ENCODE data around the gene VAC14. TPM values are rescaled to one million over a fixed set of nuclear protein-coding genes. Genes with fewer than 3 reads are reported as not detected.
A peak's percentile ranks its signal among the peaks of the same experiment; 100 is the strongest.

The VAC14 gene
- polyA plus RNA-seq, 3 donors, result 20.7 to 49.4 (median 31.1) TPM

GRCh38 chr16:70766658-70767057, 34.3 kb downstream of the VAC14 start:
- no peak overlapping the region for H2AFZ ChIP-seq (ENCODE audit: insufficient read depth, low read depth, low read length, poor library complexity, severe bottlenecking)
- no peaks in the 10 kb centered on the region for H3K79me2 ChIP-seq (ENCODE audit: insufficient read depth, low read length)
- H3K9me3 Mint-ChIP-seq, result no peaks in the 10 kb centered on the region
- H3K27ac Mint-ChIP-seq, result no peak overlapping the region
- no peaks in the 10 kb centered on the region for H3K27me3 ChIP-seq (ENCODE audit: control insufficient read depth in 2 of 2, insufficient read depth in 2 of 2, low read length in 2 of 2)
- H3K4me1 ChIP-seq (ENCODE audit: control insufficient read depth in 1 of 2, insufficient read depth in 2 of 2, low read length in 2 of 2), result no peaks in the 10 kb centered on the region
- peaks cover 70 to 82% of the 10 kb centered on the region in 2 donors for H3K36me3 Mint-ChIP-seq
- H3K4me3 Mint-ChIP-seq, result no peak overlapping the region
- no peak for TF ChIP-seq CTCF (IDR thresholded peaks at IDR 0.05)
- DNase-seq, result no peak
- H3K4me1 Mint-ChIP-seq, result no peaks in the 10 kb centered on the region
- no peak overlapping the region for H3K27ac ChIP-seq (ENCODE audit: low read depth in 1 of 2, low read length in 2 of 2)
- H4K20me1 ChIP-seq (ENCODE audit: insufficient read depth, low read length), result no peaks in the 10 kb centered on the region
- H3K36me3 ChIP-seq (replicated peaks in 1 of 2; ENCODE audit: control insufficient read depth in 1 of 2, insufficient read depth in 2 of 2, low read length in 2 of 2), result peaks cover 87 to 93% of the 10 kb centered on the region in 2 donors
- WGBS (ENCODE audit: insufficient coverage), result 93% methylated on average over 3 of the region's 4 CpGs
- H3K9me3 ChIP-seq (replicated peaks in 1 of 2; ENCODE audit: control insufficient read depth in 1 of 2, insufficient read depth in 1 of 2, low read length in 2 of 2), result no peaks in the 10 kb centered on the region
- H3K4me2 ChIP-seq (replicated peaks; ENCODE audit: extremely low read depth, low read length, poor library complexity, severe bottlenecking), result no peak overlapping the region
- peaks cover 0 to 2% (median 0%) of the 10 kb centered on the region in 3 donors for H3K27me3 Mint-ChIP-seq (ENCODE audit: low read depth in 3 of 3)
- intact Hi-C loops (cut with micrococcal nuclease), result no loop called here
- no peak overlapping the region for H3K4me3 ChIP-seq (replicated peaks in 1 of 3; ENCODE audit: low read depth in 2 of 3, low read length in 3 of 3)
- H3K9ac ChIP-seq (ENCODE audit: insufficient read depth, low read length, poor library complexity, severe bottlenecking), result no peak overlapping the region

GRCh38 chr16:70766176-70766575, 34.8 kb downstream of the VAC14 start:
- Histone ChIP-seq H3K9me3 (replicated peaks in 1 of 2; ENCODE audit: control insufficient read depth in 1 of 2, insufficient read depth in 1 of 2, low read length in 2 of 2) (no peaks in the 10 kb centered on the region), H3K27me3 (ENCODE audit: control insufficient read depth in 2 of 2, insufficient read depth in 2 of 2, low read length in 2 of 2) (no peaks in the 10 kb centered on the region), H4K20me1 (ENCODE audit: insufficient read depth, low read length) (no peaks in the 10 kb centered on the region), H3K9ac (ENCODE audit: insufficient read depth, low read length, poor library complexity, severe bottlenecking) (no peak overlapping the region), H3K4me1 (ENCODE audit: control insufficient read depth in 1 of 2, insufficient read depth in 2 of 2, low read length in 2 of 2) (no peaks in the 10 kb centered on the region), H3K27ac (ENCODE audit: low read depth in 1 of 2, low read length in 2 of 2) (no peak overlapping the region), H2AFZ (ENCODE audit: insufficient read depth, low read depth, low read length, poor library complexity, severe bottlenecking) (no peak overlapping the region), H3K36me3 (replicated peaks in 1 of 2; ENCODE audit: control insufficient read depth in 1 of 2, insufficient read depth in 2 of 2, low read length in 2 of 2) (peaks cover 88 to 95% of the 10 kb centered on the region in 2 donors), H3K79me2 (ENCODE audit: insufficient read depth, low read length) (no peaks in the 10 kb centered on the region), H3K4me2 (replicated peaks; ENCODE audit: extremely low read depth, low read length, poor library complexity, severe bottlenecking) (no peak overlapping the region), H3K4me3 (replicated peaks in 1 of 3; ENCODE audit: low read depth in 2 of 3, low read length in 3 of 3) (no peak overlapping the region)
- H3K27me3 Mint-ChIP-seq (ENCODE audit: low read depth in 3 of 3), result peaks cover 0 to 2% (median 0%) of the 10 kb centered on the region in 3 donors
- H3K27ac Mint-ChIP-seq, result peak overlapping the region in 1 of 7 donors; percentile 45
- H3K9me3 Mint-ChIP-seq, result no peaks in the 10 kb centered on the region
- 100% methylated on average over 8 of the region's 8 CpGs for WGBS (ENCODE audit: insufficient coverage)
- intact Hi-C loops (cut with micrococcal nuclease), result no loop called here
- H3K4me3 Mint-ChIP-seq, result no peak overlapping the region
- no peak for DNase-seq
- H3K36me3 Mint-ChIP-seq, result peaks cover 70 to 83% of the 10 kb centered on the region in 2 donors
- H3K4me1 Mint-ChIP-seq, result no peaks in the 10 kb centered on the region
- no peak for TF ChIP-seq CTCF (IDR thresholded peaks at IDR 0.05)
